Naive B cell (primary cell): Measurements from ENCODE around the gene TMEM51. TPM values are rescaled to one million over a fixed set of nuclear protein-coding genes. Genes with fewer than 3 reads are reported as not detected.

Experiments used
- ATAC-seq, 2 donors: fragments of 150-1000 bp; cut with Tn5 transposase; 2 replicates each; pipeline ENCODE4 v1.10.0; 2021; ENCODE audit warnings: low read depth in 2 of 2, mild to moderate bottlenecking in 2 of 2, moderate library complexity in 2 of 2
- DNase-seq: peaks from one replicate; pipeline ENCODE4 v3.0.0; 2022
- H3K27ac Mint-ChIP-seq, 6 donors: one replicate each; pipeline ENCODE4 v1.8.0; 2020 to 2022; ENCODE audit warnings: mild to moderate bottlenecking in 6 of 6, mixed read lengths in 6 of 6, moderate library complexity in 5 of 6, inconsistent platforms in 2 of 6
- H3K27me3 Mint-ChIP-seq, 3 donors: one replicate each; pipeline ENCODE4 v1.8.0; 2021 to 2022; ENCODE audit warnings: mixed read lengths in 3 of 3, mild to moderate bottlenecking in 1 of 3
- H3K36me3 Mint-ChIP-seq, 2 donors: one replicate each; pipeline ENCODE4 v1.8.0; 2020 to 2022; ENCODE audit warnings: mixed read lengths in 2 of 2, inconsistent platforms in 1 of 2, mild to moderate bottlenecking in 1 of 2
- H3K4me1 Mint-ChIP-seq, 3 donors: one replicate each; pipeline ENCODE4 v1.8.0; 2020 to 2022; ENCODE audit warnings: mixed read lengths in 3 of 3, inconsistent platforms in 1 of 3, mild to moderate bottlenecking in 1 of 3, moderate library complexity in 1 of 3
- H3K4me3 Mint-ChIP-seq, 8 donors: one replicate each; pipeline ENCODE4 v1.8.0; 2020 to 2022; ENCODE audit warnings: mild to moderate bottlenecking in 8 of 8, mixed read lengths in 8 of 8, moderate library complexity in 8 of 8, inconsistent platforms in 2 of 8
- H3K9me3 Mint-ChIP-seq, 7 donors: one replicate each; pipeline ENCODE4 v1.8.0; 2020 to 2022; ENCODE audit warnings: mixed read lengths in 7 of 7, mild to moderate bottlenecking in 5 of 7, inconsistent platforms in 2 of 7, moderate library complexity in 1 of 7
- polyA plus RNA-seq, 6 donors: library from polyadenylated mRNA; unstranded; fragments of 300-500 nt; fragmentation: Illumina TruSeq; gene quantifications; one replicate each; pipeline ENCODE4 v1.2.3, GENCODE V29; 2021; ENCODE audit warnings: low read depth in 6 of 6

TMEM51 gene
- polyA plus RNA-seq, 6 donors from 2014 or later, result not detected

GRCh38 chr1:15254559-15254958 lies 101.0 kb downstream of the TMEM51 start:
- no peak overlapping the region for H3K4me3 Mint-ChIP-seq
- H3K4me1 Mint-ChIP-seq, result peaks cover 0 to 11% (median 0%) of the 10 kb centered on the region in 3 donors
- ATAC-seq (no peak), DNase-seq (no peak)
- no peaks in the 10 kb centered on the region for H3K9me3 Mint-ChIP-seq
- H3K27me3 Mint-ChIP-seq, result peaks cover 30 to 62% (median 38%) of the 10 kb centered on the region in 3 donors
- no peaks in the 10 kb centered on the region for H3K36me3 Mint-ChIP-seq
- no peak overlapping the region for H3K27ac Mint-ChIP-seq

GRCh38 chr1:15255582-15256149 lies 102.1 kb downstream of the TMEM51 start:
- ATAC-seq (no peak), DNase-seq (no peak)
- Mint-ChIP-seq H3K4me1 (peaks cover 0 to 11% (median 2%) of the 10 kb centered on the region in 3 donors), H3K9me3 (no peaks in the 10 kb centered on the region), H3K27me3 (peaks cover 27 to 53% (median 32%) of the 10 kb centered on the region in 3 donors), H3K4me3 (no peak overlapping the region), H3K36me3 (no peaks in the 10 kb centered on the region), H3K27ac (no peak overlapping the region)

GRCh38 chr1:15256584-15256983 lies 103.0 kb downstream of the TMEM51 start:
- Mint-ChIP-seq H3K4me3 (no peak overlapping the region), H3K4me1 (peaks cover 9 to 18% (median 11%) of the 10 kb centered on the region in 3 donors), H3K9me3 (peaks cover 0 to 2% (median 0%) of the 10 kb centered on the region in 7 donors), H3K27me3 (peaks cover 26 to 50% (median 41%) of the 10 kb centered on the region in 3 donors), H3K27ac (no peak overlapping the region), H3K36me3 (no peaks in the 10 kb centered on the region)
- DNase-seq, result no peak
- no peak for ATAC-seq

GRCh38 chr1:15257309-15257708 lies 103.8 kb downstream of the TMEM51 start:
- H3K36me3 Mint-ChIP-seq, result no peaks in the 10 kb centered on the region
- H3K9me3 Mint-ChIP-seq, result peaks cover 0 to 2% (median 0%) of the 10 kb centered on the region in 7 donors
- peaks cover 16 to 26% (median 17%) of the 10 kb centered on the region in 3 donors for H3K4me1 Mint-ChIP-seq
- H3K27ac Mint-ChIP-seq, result no peak overlapping the region
- H3K27me3 Mint-ChIP-seq, result peaks cover 33 to 51% (median 46%) of the 10 kb centered on the region in 3 donors
- DNase-seq (no peak), ATAC-seq (no peak)
- H3K4me3 Mint-ChIP-seq, result no peak overlapping the region

GRCh38 chr1:15258833-15259621 lies 105.5 kb downstream of the TMEM51 start:
- H3K9me3 Mint-ChIP-seq, result peaks cover 0 to 2% (median 0%) of the 10 kb centered on the region in 7 donors
- H3K36me3 Mint-ChIP-seq, result no peaks in the 10 kb centered on the region
- ATAC-seq, result no peak
- H3K4me1 Mint-ChIP-seq, result peaks cover 15 to 17% (median 16%) of the 10 kb centered on the region in 3 donors
- H3K27ac Mint-ChIP-seq, result no peak overlapping the region
- no peak overlapping the region for H3K4me3 Mint-ChIP-seq
- no peak for DNase-seq
- peaks cover 45 to 50% (median 46%) of the 10 kb centered on the region in 3 donors for H3K27me3 Mint-ChIP-seq

GRCh38 chr1:15259622-15260007 lies 106.1 kb downstream of the TMEM51 start:
- no peak for ATAC-seq
- peaks cover 0 to 6% (median 1%) of the 10 kb centered on the region in 7 donors for H3K9me3 Mint-ChIP-seq

GRCh38 chr1:15260418-15261154 lies 107.0 kb downstream of the TMEM51 start:
- Mint-ChIP-seq H3K36me3 (no peaks in the 10 kb centered on the region), H3K27ac (peak overlapping the region in 2 of 6 donors; percentile 33 to 76), H3K4me1 (peaks cover 15 to 17% (median 16%) of the 10 kb centered on the region in 3 donors), H3K9me3 (peaks cover 0 to 15% (median 10%) of the 10 kb centered on the region in 7 donors), H3K4me3 (peak overlapping the region in 2 of 8 donors; percentile 2 to 10), H3K27me3 (peaks cover 34 to 53% (median 51%) of the 10 kb centered on the region in 3 donors)
- DNase-seq, result no peak
- no peak for ATAC-seq

More at GRCh38 chr1:15259622-15260007, 106.1 kb downstream of the TMEM51 start:
- Mint-ChIP-seq H3K4me3 (no peak overlapping the region), H3K27ac (no peak overlapping the region), H3K27me3 (peaks cover 41 to 55% (median 45%) of the 10 kb centered on the region in 3 donors), H3K4me1 (peaks cover 15 to 17% (median 16%) of the 10 kb centered on the region in 3 donors), H3K36me3 (no peaks in the 10 kb centered on the region)
- no peak for DNase-seq

- peak overlapping the region in 2 of 6 donors; percentile 29 to 76 for H3K27ac Mint-ChIP-seq
- no peak for ATAC-seq
Observed at GRCh38 chr1:15261155-15262002, 107.8 kb downstream of the TMEM51 start.

GRCh38 chr1:15262003-15262377 lies 108.4 kb downstream of the TMEM51 start:
- Mint-ChIP-seq H3K4me1 (peaks cover 15 to 17% (median 16%) of the 10 kb centered on the region in 3 donors), H3K27ac (peak overlapping the region in 1 of 6 donors; percentile 29), H3K9me3 (peaks cover 0 to 23% (median 12%) of the 10 kb centered on the region in 7 donors), H3K27me3 (peaks cover 41 to 54% (median 50%) of the 10 kb centered on the region in 3 donors), H3K36me3 (no peaks in the 10 kb centered on the region), H3K4me3 (peak overlapping the region in 6 of 8 donors; percentile 2 to 64 (median 20))
- DNase-seq (no peak), ATAC-seq (no peak)

More at GRCh38 chr1:15261155-15262002, 107.8 kb downstream of the TMEM51 start:
- peaks cover 0 to 19% (median 11%) of the 10 kb centered on the region in 7 donors for H3K9me3 Mint-ChIP-seq
- peaks cover 37 to 55% (median 50%) of the 10 kb centered on the region in 3 donors for H3K27me3 Mint-ChIP-seq
- no peaks in the 10 kb centered on the region for H3K36me3 Mint-ChIP-seq
- peak overlapping the region in 6 of 8 donors; percentile 2 to 64 (median 52) for H3K4me3 Mint-ChIP-seq
- peaks cover 15 to 17% (median 16%) of the 10 kb centered on the region in 3 donors for H3K4me1 Mint-ChIP-seq
- DNase-seq, result no peak

GRCh38 chr1:15262706-15263105 lies 109.2 kb downstream of the TMEM51 start:
- H3K9me3 Mint-ChIP-seq, result peaks cover 0 to 23% (median 12%) of the 10 kb centered on the region in 7 donors
- H3K4me3 Mint-ChIP-seq, result no peak overlapping the region
- peaks cover 41 to 47% (median 45%) of the 10 kb centered on the region in 3 donors for H3K27me3 Mint-ChIP-seq
- ATAC-seq (no peak), DNase-seq (no peak)
- peaks cover 15 to 17% (median 16%) of the 10 kb centered on the region in 3 donors for H3K4me1 Mint-ChIP-seq
- H3K27ac Mint-ChIP-seq, result no peak overlapping the region
- no peaks in the 10 kb centered on the region for H3K36me3 Mint-ChIP-seq

- DNase-seq, result no peak
- no peak overlapping the region for H3K4me3 Mint-ChIP-seq
- H3K27me3 Mint-ChIP-seq, result peaks cover 28 to 50% (median 46%) of the 10 kb centered on the region in 3 donors
- no peak overlapping the region for H3K27ac Mint-ChIP-seq
- no peak for ATAC-seq
- H3K9me3 Mint-ChIP-seq, result peaks cover 0 to 23% (median 15%) of the 10 kb centered on the region in 7 donors
- H3K4me1 Mint-ChIP-seq, result peaks cover 15 to 17% (median 16%) of the 10 kb centered on the region in 3 donors
- peaks cover 0 to 8% of the 10 kb centered on the region in 2 donors for H3K36me3 Mint-ChIP-seq
Observed at GRCh38 chr1:15264769-15265168, 111.2 kb downstream of the TMEM51 start.
